Femur (tissue), 1 donor: Measurements from ENCODE around the gene ADAMTS14.
"Not testable (repeated sequence)": the region's sequence is repeated elsewhere in the genome, so short reads cannot be mapped to it uniquely, and the experiment has no call there.

ENCODE experiments used
- DNase-seq: peaks from one replicate; pipeline ENCODE4 v3.0.0-alpha.2; 2017

Gene ADAMTS14

DNA sequence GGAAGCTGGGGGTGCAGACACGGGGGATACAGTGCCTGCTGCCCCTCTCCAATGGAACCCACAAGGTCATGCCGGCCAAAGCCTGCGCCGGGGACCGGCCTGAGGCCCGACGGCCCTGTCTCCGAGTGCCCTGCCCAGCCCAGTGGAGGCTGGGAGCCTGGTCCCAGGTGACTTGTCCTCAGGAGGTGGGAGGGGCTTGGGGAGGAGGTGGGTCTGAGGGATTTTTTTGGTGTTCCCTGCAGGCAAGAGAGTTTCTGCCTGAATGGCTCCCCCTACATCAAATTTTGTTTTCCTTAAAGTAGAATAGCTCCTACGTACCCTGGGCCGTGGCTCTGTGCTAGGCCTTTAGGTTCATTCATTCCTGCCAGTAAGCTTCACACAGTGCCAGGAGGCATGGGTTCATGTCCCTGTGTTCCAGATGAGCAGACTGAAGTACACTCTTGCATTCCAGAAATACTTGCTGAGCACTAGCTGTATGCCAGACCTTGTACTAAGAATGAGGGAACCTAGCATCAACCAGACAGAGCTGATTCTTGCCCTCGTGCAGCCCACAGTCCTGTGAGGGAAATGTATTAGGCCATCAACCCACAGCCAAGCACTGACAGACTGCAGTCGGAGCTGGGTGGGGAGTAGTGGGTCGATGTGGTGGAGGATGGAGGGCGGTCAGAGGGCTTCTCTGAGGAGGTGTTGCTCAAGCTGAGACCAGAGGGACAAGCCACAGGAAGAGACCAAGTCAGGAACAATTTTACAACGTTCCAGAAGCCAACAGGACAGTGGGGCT is 81.7 kb downstream of the ADAMTS14 start:
- DNase-seq, result no peak

DNA sequence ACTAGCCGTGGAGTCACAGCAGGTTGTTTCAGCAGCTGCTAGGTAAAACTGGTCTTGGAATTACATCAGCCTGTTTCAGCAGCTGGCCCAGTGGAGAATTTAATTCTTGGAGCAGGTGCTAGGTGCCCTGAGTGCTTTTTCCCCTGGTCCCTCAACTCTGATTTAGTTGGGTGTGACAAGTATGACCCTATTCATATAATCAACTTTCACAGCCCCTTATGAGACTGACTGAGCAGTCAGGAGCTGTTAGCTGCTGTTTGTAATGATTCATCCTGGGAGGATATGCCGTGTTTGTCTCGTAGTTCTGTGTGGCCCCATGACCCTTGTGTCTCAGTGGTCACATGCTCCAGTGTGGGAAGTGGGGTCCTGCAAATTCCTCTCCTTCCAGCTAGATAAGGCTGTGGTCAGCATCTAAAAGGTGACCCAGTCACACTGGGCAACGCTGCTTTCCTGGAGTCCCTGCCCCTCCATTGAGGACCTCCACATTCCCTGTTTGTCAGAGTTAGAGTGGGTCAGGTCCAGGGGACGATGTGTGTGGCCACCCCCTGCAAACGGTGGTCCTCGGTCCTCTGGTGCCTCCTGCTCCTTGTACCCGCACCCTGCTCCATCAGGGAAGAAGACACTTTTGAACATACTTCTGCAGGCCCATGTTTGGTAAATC is 84.5 kb downstream of the ADAMTS14 start:
- DNase-seq, result no peak

DNA sequence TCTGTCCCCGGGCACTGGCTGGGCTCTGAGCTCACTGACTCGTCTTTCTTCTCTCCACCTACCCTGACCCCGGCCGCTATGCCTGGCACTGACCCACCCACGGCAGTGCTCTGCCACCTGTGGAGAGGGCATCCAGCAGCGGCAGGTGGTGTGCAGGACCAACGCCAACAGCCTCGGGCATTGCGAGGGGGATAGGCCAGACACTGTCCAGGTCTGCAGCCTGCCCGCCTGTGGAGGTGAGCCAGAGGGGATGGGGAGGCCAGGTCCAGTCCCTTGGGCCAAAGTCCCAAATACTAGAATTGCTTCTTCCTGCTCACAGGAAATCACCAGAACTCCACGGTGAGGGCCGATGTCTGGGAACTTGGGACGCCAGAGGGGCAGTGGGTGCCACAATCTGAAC is 85.5 kb downstream of the ADAMTS14 start:
- no peak for DNase-seq

DNA sequence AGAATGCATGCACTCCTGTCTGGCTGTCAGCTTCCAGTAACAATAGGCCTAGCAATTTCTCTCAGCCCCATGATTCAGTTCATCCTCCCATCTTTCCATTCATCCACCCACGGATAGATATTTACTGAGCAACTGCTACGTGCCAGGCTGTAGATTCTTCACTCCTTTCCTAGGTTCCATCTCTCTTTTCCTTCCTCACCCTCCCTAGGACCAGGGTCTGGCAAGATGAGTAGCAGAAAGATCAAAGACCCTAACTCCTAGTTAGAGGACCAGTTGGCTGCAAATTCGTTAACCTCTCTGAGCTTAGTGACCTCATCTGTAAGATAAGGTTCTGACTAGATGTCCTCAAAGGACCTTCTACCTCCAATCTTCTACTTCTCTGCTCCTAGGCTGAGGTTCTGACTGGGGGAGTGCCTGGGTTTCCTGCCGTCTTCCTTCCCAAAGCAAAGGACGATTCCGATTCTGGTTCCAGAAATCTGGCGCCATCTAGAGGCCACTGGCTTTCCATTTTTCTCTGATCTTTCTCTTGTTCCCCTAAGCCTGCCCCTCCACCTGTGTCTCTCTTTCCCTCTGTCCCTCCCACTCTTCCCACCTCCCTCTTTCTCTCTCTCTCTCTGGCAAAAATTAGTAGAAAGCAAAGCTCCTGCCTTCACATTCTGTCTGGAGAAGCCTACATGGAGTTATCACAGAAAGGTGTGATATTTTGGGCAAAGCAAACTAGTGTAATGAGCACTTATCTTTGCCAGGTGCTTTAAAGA is 86.6 kb downstream of the ADAMTS14 start:
- DNase-seq, result peak; percentile 86

DNA sequence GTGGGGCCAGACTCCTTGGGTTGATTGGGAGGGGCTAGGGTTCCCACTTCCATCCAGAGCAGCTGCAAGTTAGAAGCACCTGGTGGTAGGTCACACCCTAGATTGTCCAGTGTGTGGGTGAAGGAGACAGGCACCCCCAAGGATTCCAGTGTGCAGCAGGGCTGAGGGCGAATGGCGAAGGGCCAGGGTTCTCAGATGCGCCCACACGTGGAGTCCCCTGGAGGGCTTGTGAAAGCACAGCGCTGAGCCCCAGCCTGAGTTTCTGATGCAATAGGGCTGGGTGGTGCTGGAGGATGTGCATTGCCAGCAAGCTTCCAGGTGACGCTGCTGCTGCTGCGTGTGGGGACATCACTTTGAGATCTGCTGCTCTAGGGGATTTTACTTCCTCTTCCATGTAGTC is 87.5 kb downstream of the ADAMTS14 start:
- no peak for DNase-seq

DNA sequence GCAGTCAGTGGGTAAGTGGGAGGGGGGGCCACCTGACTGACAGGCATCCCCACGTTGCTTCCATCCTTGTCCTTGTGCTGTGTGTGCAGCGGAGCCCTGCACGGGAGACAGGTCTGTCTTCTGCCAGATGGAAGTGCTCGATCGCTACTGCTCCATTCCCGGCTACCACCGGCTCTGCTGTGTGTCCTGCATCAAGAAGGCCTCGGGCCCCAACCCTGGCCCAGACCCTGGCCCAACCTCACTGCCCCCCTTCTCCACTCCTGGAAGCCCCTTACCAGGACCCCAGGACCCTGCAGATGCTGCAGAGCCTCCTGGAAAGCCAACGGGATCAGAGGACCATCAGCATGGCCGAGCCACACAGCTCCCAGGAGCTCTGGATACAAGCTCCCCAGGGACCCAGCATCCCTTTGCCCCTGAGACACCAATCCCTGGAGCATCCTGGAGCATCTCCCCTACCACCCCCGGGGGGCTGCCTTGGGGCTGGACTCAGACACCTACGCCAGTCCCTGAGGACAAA is 88.0 kb downstream of the ADAMTS14 start:
- DNase-seq, result no peak

DNA sequence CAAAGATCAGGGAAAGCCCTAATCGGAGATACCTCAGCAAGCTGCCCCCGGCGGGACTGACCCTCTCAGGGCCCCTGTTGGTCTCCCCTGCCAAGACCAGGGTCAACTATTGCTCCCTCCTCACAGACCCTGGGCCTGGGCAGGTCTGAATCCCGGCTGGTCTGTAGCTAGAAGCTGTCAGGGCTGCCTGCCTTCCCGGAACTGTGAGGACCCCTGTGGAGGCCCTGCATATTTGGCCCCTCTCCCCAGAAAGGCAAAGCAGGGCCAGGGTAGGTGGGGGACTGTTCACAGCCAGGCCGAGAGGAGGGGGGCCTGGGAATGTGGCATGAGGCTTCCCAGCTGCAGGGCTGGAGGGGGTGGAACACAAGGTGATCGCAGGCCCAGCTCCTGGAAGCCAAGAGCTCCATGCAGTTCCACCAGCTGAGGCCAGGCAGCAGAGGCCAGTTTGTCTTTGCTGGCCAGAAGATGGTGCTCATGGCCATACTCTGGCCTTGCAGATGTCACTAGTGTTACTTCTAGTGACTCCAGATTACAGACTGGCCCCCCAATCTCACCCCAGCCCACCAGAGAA is 88.8 kb downstream of the ADAMTS14 start:
- DNase-seq, result no peak

DNA sequence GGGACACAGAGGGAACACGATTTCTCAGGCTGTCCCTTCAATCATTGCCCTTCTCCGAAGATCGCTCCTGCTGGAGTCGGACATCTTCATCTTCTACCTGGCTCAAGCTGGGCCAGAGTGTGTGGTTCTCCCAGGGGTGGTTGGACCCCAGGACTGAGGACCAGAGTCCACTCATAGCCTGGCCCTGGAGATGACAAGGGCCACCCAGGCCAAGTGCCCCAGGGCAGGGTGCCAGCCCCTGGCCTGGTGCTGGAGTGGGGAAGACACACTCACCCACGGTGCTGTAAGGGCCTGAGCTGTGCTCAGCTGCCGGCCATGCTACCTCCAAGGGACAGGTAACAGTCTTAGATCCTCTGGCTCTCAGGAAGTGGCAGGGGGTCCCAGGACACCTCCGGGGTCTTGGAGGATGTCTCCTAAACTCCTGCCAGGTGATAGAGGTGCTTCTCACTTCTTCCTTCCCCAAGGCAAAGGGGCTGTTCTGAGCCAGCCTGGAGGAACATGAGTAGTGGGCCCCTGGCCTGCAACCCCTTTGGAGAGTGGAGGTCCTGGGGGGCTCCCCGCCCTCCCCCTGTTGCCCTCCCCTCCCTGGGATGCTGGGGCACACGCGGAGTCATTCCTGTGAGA is 89.5 kb downstream of the ADAMTS14 start:
- no peak for DNase-seq

DNA sequence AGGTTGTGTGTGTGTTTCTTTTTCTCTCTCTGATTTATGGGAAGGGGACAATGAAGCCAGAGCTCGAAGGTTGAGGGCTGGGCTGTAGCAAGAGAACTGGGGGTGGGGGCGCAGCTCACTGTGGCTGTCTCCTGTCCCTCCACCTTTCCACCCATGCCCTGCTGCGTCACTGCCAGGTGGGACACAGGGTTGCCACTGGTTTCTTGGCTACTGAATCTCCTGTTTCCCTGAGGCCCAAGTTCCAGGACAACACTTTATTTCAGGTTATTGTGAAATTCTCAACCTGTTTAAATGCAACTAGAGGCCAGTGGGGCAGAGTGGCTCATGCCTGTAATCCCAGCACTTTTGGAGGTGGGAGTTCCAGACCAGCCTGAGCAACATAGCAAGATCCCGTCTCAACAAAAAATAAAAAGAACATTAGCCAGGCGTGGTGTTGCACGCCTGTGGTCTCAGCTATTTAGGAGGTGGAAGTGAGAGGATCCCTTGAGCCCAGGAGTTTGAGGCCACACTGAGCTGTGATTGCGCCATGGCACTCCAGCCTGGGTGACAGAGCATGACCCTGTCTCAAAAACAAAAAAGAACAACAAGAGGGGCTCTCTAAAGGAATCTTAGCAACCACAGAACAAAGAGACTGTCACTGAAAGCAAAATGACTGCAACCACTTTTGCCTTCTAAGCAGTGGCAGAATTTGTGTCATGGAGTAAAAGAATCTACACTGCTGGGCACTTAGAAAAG is 90.3 kb downstream of the ADAMTS14 start:
- DNase-seq, result no peak

DNA sequence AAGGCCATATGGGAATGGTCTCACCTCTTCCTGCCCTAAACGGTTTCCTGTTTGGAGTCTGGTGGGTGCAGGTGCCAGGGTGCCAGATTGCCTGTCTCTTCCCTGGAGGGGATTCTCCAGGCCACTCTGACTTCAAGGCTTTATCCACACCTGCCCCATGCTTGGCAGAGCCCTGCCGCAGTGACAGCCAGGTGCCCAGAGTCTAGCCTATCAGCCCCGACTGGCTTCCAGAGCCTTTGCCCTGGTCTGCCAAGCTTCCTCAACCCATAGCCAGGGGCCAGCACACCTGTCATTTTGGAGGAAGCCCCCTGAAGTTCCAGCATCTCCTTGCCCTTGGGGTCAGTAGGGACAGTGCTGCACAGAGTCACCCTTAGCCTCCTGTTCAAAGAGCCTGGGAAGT is 91.3 kb downstream of the ADAMTS14 start:
- no peak for DNase-seq

DNA sequence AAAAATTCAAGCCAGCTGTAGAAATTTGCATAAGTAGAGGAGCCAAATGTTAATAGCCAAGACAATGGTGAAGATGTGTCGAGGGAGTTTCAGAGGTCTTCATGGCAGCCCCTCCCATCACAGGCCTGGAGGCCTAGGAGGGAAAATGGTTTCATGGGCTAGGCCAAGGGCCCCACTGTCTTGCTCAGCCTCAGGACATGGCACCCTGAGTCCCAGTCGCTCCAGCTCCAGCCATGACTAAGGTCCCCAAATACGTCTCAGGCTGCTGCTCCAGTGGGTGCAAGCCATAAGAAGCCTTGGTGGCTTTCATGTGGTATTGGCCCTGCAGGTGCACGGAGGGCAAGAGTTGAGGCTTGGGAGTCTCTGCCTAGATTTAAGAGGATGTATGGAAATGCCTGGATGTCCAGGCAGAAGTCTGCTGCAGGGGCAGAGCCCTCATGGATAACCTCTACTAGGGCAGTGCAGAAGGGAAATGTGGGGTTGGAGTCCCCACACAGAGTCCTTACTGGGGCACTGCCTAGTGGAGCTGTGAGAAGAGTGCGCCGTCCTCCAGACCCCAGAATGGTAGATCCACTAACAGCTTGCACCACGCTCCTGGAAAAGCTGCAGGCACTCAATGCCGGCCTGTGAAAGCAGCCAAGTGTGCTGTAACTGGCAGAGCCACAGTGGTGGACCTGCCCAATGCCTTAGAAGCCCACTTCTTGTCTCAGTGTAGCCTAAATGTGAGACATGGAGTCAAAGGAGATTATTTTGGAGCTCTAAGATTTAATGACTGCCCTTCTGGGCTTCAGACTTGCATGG is 93.7 kb downstream of the ADAMTS14 start:
- peak; percentile 10 for DNase-seq

DNA sequence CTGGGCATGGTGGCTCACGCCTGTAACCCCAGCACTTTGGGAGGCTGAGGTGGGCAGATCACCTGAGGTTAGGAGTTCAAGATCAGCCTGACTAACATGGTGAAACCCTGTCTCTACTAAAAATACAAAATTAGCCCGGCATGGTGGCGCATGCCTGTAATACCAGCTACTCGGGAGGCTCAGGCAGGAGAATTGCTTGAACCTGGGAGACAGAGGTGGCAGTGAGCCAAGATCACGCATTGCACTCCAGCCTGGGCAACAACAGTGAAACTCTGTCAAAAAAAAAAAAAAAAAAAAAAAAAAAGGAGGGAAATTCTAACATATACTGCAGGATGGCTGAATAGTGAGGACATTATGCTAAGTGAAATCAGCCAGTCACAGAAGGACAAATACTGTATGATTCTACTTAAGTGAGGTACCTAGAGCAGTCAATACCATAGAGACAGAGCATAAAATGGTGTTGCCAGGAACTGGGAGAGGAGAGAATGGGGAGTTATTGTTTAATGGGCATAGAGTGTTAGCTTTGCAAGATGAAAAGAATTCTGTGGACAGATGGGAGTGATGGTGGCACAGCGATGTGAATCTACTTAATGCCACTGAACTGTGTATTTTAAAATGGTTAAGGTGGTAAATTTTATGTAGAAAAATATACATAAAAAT is 95.8 kb downstream of the ADAMTS14 start:
- not testable (repeated sequence) for DNase-seq

DNA sequence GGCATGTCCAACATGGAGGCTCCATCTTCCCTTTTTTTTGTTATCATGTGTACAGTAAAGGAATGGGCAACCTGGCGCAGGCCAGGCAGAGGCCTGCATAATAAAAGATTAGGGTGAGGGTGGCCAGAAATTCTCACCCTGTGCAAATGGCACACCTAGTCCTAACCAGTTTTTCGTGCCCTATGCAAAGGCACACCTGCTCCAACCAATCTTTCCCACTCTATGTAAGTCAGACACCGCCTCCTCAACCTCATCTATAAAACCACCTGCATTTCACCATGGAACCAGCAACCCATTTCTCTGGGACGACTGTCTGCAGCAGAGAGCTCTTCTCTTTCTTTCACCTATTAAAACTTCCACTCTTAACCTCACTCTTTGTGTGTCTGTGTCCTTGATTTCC is 96.8 kb downstream of the ADAMTS14 start:
- no peak for DNase-seq

DNA sequence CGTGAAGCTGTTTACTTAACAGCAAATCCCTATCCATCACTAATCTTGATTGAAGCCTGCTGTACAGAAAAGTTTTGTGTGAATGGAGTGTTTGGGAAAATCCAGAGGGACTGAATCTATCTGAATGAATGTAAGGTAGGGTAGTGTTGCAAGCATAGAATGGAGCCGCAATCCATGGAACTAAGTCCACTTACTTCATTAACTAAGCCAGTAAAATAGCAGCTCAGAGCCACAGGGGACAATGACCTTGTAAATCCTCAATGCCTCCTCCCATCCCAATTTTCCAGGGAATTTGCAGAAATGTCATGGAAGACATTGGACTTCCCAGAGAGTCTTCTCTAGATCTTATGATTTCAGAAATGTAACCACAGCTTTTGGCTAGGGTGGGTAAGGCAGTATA is 97.7 kb downstream of the ADAMTS14 start:
- DNase-seq, result no peak

DNA sequence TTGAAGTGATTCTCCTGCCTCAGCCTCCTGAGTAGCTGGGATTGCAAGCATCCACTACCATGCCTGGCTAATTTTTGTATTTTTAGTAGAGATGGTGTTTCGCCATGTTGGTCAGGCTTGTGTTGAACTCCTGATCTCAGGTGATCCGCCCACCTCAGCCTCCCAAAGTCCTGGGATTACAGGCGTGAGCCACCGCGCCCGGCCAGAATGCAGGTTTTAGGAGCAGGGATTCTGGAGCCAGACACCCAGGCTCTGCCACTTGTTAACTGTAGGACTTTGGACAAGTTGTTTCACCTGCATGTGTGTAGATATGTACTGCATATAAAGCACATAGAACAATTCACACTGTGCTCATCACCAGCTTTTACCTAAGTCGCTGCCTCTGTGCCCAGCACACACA is 98.2 kb downstream of the ADAMTS14 start:
- not testable (repeated sequence) for DNase-seq

DNA sequence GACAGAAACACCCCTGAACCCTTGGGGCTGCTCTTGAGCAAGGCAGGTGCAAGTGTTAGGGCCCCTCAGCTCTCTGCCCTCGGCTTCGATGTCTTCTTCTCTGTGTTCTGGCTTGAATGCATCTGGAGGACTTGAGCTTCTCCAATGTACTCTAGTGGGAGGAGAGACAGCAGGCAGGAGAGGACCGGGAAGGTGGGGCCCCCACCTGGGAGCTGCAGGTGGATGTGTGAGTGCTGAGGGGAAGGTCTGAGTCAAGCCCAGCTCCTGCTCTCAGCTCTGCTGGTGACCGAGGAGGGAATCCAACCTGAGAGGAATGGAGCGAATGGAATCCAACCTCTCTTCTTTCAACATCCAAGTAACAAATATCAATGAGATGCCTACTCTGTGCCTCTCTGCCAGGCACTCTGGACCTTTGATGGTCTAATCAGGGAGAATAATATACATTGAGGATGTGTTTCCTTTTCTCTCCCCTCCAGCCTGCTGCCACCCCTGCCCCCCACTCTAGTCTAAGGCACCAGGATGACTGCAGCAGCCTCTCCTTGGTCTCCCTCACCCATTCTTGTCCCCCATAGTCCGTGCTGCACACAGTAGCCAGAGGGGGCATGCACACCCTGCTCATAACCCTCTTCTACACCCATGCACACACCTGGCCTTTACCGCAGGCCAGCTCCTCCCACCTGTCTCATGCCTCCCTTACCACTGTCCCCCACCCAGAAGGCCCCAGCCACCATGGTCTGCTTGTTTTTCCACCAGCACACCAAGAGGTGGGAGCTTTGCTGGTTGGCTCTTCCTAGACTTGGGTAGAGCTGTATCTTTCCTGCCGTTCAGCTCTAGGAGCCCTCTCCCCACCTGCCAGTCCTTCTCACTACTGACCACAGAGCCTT is 99.2 kb downstream of the ADAMTS14 start:
- no peak for DNase-seq

DNA sequence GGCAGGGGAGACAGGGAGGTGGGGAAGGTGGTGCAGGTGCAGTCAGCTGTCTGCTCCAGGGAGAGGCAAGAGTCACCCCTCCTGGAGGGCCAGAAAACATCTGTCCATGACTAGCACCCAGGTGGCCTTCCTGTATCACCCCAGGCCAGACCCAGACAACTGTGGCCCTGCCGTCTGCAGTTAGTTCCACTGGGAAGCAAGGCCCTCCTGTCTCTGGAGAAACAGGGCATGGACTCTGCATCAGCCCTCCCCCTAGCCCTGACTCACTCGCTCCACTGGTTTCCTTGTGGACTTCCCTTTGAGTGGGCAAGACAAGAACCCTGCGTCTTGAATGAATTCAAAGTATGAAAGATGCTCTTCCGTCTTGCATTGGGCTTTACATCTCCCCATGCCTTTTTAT is 100.3 kb downstream of the ADAMTS14 start:
- no peak for DNase-seq

DNA sequence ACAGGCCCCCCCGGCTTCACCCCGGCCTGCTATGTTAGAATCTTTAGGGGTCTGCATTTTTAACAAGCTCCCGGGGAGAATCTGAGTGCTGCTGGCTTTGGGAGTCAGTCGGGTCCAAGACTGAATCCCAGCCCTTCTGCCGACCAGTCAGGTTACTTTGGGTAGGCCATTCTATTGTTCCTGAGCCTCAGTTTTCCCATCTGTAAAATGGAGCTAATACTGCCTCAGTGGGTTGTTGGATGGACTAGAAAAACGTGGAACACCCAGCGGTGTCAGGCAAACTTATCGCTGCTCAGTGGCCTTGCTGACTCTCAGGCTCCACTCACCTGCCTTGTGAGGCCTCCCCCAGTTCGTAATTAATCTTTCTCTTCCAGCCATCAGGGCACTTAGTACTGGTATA is 101.2 kb downstream of the ADAMTS14 start:
- no peak for DNase-seq

DNA sequence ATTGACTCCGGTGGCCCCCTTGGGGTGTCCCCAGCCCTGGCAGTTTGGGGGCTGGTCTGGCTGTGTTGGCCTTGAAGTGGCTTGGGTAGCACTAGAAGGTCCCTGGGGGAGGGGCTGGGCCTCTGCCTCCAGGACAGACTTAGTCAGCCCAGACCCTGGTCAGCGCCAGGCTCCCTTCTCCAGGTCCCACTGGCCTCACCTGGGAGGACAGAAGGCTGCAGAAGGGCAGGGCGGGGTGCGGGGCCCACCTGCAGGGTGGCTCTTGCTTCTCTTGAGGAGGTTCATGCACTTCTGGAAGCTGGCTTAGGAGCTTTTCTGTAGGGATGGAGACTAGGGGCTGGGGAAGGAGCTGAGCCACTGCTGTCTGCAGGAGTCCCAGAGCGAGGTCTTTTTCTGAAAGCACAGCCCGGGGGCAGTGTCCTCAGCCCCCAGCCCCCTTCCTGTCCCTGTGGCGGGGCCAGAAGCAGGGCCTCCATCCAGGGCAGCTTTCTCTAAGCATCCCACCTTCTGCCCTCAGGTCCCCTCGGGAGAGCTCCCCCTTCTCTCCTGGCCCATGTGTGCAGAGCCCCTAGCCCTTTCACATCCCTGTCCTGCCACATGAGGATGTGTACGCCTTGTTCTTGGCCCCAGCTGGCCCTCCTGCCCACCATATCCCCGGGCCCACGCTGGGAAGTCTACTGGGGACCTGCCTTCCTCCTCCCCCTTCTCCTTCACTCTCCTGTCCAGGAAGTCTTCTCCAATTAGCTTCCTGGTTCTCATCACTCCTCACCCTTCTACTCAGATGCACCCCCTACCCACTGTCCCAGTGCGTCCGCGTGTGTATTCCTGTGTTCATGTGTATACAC is 101.9 kb downstream of the ADAMTS14 start:
- DNase-seq, result no peak
